WTC11 (cell line): Measurements from ENCODE around the gene BUD23.

Experiments used
- ESRRA ChIP-seq: sonication (generic); formaldehyde crosslinking; IDR thresholded peaks from 2 replicates; pipeline ENCODE4 v1.8.1; 2022; ENCODE audit warnings: mild to moderate bottlenecking, missing genetic modification reagents, borderline replicate concordance
- FOXP1 ChIP-seq: sonication (generic); formaldehyde crosslinking; IDR thresholded peaks from 2 replicates; pipeline ENCODE4 v1.8.0; 2022; ENCODE audit warnings: missing genetic modification reagents, mild to moderate bottlenecking, moderate library complexity, borderline replicate concordance
- ZNF263 ChIP-seq: sonication (generic); formaldehyde crosslinking; IDR thresholded peaks from 2 replicates; pipeline ENCODE4 v1.8.1; 2022; ENCODE audit warnings: low read depth, mild to moderate bottlenecking, moderate library complexity, missing genetic modification reagents
- TF ChIP-seq, protein P1 (sequence below): sonication (generic); formaldehyde crosslinking; IDR thresholded peaks from 2 replicates; pipeline ENCODE4 v1.8.1; 2022; ENCODE audit warnings: mild to moderate bottlenecking, missing genetic modification reagents, moderate library complexity, borderline replicate concordance
- TF ChIP-seq, protein P2 (sequence below): fragments of 200-600 bp; IDR thresholded peaks from 2 replicates; pipeline ENCODE4 v1.8.0; 2022; ENCODE audit warnings: antibody characterized with exemption
- TF ChIP-seq, protein P3 (sequence below): sonication (generic); formaldehyde crosslinking; IDR thresholded peaks from 2 replicates; pipeline ENCODE4 v1.8.1; 2023; ENCODE audit warnings: mild to moderate bottlenecking, missing genetic modification reagents, moderate library complexity

DNA sequence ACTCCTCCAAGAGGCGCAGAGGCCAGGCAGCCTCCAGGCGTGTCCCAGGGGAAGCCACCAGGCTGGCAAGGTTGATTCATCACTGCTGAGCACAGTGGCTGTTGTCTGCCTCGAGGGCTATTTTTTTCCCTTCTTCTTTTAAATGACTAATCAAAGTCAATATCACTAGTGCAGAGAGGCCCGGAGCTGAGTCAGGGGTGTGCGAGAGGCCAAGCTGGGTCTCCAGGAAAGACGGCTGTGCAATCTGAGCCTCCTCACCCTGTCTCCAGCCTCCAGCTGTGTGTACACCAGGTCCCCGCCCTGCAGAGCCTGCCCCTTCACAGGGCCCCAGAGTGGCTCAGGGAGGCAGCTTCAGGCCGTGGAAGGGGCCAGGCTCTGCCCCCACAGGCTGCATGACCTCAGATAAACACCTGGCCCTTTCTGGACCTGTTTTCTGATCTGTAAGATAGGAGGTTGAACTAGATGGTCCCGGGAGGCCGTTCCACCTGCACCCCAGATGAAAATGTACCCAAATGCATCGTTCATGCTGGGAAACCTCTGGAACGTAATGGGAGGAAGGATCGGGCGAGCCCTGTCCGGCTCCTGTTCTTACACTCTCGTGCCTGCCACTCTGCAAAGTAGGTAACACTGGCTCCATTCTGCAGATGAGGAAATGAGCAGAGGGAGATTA lies 32.4 kb downstream of the BUD23 start:
- no peak for TF ChIP-seq ZNF263
- TF ChIP-seq ESRRA (CRISPR knock-in tag): no peak
- TF ChIP-seq, protein P1, sequence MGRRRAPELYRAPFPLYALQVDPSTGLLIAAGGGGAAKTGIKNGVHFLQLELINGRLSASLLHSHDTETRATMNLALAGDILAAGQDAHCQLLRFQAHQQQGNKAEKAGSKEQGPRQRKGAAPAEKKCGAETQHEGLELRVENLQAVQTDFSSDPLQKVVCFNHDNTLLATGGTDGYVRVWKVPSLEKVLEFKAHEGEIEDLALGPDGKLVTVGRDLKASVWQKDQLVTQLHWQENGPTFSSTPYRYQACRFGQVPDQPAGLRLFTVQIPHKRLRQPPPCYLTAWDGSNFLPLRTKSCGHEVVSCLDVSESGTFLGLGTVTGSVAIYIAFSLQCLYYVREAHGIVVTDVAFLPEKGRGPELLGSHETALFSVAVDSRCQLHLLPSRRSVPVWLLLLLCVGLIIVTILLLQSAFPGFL (CRISPR knock-in tag): no peak
- TF ChIP-seq, protein P2, sequence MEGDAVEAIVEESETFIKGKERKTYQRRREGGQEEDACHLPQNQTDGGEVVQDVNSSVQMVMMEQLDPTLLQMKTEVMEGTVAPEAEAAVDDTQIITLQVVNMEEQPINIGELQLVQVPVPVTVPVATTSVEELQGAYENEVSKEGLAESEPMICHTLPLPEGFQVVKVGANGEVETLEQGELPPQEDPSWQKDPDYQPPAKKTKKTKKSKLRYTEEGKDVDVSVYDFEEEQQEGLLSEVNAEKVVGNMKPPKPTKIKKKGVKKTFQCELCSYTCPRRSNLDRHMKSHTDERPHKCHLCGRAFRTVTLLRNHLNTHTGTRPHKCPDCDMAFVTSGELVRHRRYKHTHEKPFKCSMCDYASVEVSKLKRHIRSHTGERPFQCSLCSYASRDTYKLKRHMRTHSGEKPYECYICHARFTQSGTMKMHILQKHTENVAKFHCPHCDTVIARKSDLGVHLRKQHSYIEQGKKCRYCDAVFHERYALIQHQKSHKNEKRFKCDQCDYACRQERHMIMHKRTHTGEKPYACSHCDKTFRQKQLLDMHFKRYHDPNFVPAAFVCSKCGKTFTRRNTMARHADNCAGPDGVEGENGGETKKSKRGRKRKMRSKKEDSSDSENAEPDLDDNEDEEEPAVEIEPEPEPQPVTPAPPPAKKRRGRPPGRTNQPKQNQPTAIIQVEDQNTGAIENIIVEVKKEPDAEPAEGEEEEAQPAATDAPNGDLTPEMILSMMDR: no peak
- no peak for TF ChIP-seq FOXP1 (CRISPR knock-in tag)
- TF ChIP-seq, protein P3, sequence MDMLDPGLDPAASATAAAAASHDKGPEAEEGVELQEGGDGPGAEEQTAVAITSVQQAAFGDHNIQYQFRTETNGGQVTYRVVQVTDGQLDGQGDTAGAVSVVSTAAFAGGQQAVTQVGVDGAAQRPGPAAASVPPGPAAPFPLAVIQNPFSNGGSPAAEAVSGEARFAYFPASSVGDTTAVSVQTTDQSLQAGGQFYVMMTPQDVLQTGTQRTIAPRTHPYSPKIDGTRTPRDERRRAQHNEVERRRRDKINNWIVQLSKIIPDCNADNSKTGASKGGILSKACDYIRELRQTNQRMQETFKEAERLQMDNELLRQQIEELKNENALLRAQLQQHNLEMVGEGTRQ (CRISPR knock-in tag): no peak
